Activated naive CD8-positive, alpha-beta T cell treated with anti-CD3 and anti-CD28 coated beads for 36 hours (primary cell): ENCODE measurements around the gene CNBD2. TPM values are rescaled to one million over a fixed set of nuclear protein-coding genes. Genes with fewer than 3 reads are reported as not detected.
"Not testable (repeated sequence)": the region's sequence is repeated elsewhere in the genome, so short reads cannot be mapped to it uniquely, and the experiment has no call there.

ENCODE experiments used
- DNase-seq: peaks from one replicate; pipeline ENCODE4 v3.0.0; 2021
- H3K27ac Mint-ChIP-seq: one replicate; pipeline ENCODE4 v1.8.0; 2022; ENCODE audit warnings: mild to moderate bottlenecking, moderate library complexity, mixed read lengths
- H3K27me3 Mint-ChIP-seq: one replicate; pipeline ENCODE4 v1.8.0; 2022; ENCODE audit warnings: mild to moderate bottlenecking, mixed read lengths
- H3K36me3 Mint-ChIP-seq: one replicate; pipeline ENCODE4 v1.8.0; 2021; ENCODE audit warnings: mild to moderate bottlenecking, mixed read lengths
- H3K4me1 Mint-ChIP-seq: one replicate; pipeline ENCODE4 v1.8.0; 2021; ENCODE audit warnings: mixed read lengths
- H3K4me3 Mint-ChIP-seq: one replicate; pipeline ENCODE4 v1.8.0; 2022; ENCODE audit warnings: mild to moderate bottlenecking, moderate library complexity, mixed read lengths
- H3K9me3 Mint-ChIP-seq: one replicate; pipeline ENCODE4 v1.8.0; 2022; ENCODE audit warnings: mixed read lengths
- total RNA-seq, 2 experiments: library from RNA; stranded (reverse); gene quantifications; one replicate each; pipeline ENCODE4 v1.2.3, GENCODE V29; 2021

The CNBD2 gene
- total RNA-seq, 2 experiments from 2014 or later, result 3.6 to 3.8 TPM

- Mint-ChIP-seq H3K4me3 (no peak overlapping the region), H3K27ac (no peak overlapping the region), H3K9me3 (no peaks in the 10 kb centered on the region), H3K27me3 (peaks cover 7% of the 10 kb centered on the region), H3K36me3 (no peaks in the 10 kb centered on the region), H3K4me1 (peaks cover 3% of the 10 kb centered on the region)
- DNase-seq, result no peak
These were observed 22.9 kb downstream of the CNBD2 start for GRCh38 chr20:35991142-35991771.

DNA sequence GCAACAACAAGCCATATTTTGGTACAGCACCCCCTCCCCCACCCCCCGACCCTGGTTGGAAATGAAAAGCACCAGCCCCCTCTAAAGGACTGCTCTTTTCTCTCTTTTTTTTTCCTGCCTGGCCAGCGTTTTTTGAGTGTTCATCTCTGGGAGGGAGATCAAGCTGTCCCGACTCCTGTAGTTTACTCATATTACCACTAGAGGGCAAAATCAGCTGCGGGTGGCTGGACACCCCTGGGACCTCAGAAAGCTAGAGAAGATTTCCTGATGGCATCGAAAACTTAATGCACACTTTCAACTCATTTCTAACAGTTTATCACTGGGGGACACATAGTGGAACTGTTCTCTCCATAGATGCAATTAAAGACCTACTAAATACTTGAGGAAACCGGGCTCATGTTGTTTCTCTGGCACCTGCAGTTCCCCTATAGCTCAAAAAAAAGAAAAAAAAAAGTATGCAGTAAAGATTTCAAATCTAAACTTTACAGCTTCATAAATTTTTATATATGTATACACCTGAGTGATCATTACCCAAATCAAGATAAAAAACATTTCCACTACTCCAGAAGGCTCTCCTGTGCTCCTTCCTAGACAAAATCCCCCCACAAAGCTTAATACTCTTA is 24.4 kb downstream of the CNBD2 start:
- peak; percentile 38 for DNase-seq
- peaks cover 7% of the 10 kb centered on the region for H3K27me3 Mint-ChIP-seq
- H3K9me3 Mint-ChIP-seq, result no peaks in the 10 kb centered on the region
- peak overlapping the region; percentile 35 for H3K4me3 Mint-ChIP-seq
- H3K27ac Mint-ChIP-seq, result no peak overlapping the region
- no peaks in the 10 kb centered on the region for H3K36me3 Mint-ChIP-seq
- H3K4me1 Mint-ChIP-seq, result peaks cover 3% of the 10 kb centered on the region

DNA sequence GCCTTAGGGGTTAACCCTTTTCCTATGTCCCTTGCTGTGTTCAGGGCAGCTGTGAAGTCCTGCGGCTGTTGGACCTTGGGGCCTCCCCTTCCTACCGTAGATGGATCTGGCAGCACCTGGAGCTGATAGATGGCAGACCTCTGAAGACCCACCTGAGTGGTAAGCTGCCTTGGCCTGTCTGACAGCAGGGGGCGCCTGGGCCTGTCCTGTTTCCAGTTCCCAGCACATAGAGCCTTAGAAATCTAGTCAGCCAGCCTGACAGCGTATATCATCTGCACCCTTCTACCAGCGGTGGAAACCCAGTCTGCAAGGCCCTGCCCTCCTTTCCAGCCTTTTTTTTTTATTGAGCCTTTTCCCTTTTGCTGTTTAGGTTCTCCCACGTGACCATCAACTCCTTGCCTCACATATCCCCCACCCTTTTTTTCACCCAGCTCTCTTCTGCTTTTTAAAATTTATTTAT is 26.6 kb downstream of the CNBD2 start:
- no peak overlapping the region for H3K27ac Mint-ChIP-seq
- no peak overlapping the region for H3K4me3 Mint-ChIP-seq
- no peaks in the 10 kb centered on the region for H3K36me3 Mint-ChIP-seq
- no peaks in the 10 kb centered on the region for H3K9me3 Mint-ChIP-seq
- H3K27me3 Mint-ChIP-seq, result no peaks in the 10 kb centered on the region
- peak; percentile 77 for DNase-seq
- H3K4me1 Mint-ChIP-seq, result peaks cover 3% of the 10 kb centered on the region

DNA sequence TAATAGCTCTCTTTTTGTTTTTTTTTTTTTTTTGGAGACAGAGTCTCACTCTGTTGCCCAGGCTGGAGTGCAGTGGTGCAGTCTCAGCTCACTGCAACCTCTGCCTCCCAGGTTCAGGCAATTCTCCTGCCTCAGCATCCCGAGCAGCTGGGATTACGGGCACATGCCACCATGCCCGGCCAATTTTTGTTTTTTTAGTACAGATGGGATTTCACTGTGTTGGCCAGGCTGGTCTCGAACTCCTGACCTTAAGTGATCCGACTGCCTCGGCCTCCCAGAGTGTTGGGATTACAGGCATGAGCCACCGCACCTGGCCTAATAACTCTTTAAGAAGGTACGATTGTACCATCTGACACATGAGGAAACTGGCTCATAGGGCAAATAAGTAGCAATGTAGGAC is 28.1 kb downstream of the CNBD2 start:
- not testable (repeated sequence) for H3K4me1 Mint-ChIP-seq, H3K36me3 Mint-ChIP-seq, H3K27me3 Mint-ChIP-seq, DNase-seq, H3K4me3 Mint-ChIP-seq, H3K9me3 Mint-ChIP-seq, H3K27ac Mint-ChIP-seq

DNA sequence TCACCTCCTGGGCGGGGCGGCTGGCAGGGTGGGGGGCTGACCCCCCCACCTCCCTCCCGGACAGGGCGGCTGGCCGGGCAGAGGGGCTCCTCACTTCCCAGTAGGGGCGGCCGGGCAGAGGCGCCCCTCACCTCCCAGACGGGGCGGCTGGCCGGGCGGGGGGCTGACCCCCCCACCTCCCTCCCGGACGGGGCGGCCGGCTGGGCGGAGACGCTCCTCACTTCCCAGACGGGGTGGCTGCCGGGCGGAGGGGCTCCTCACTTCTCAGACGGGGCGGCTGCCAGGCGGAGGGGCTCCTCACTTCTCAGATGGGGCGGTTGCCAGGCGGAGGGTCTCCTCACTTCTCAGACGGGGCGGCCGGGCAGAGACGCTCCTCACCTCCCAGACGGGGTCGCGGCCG is 32.9 kb downstream of the CNBD2 start:
- not testable (repeated sequence) for H3K27ac Mint-ChIP-seq, H3K4me3 Mint-ChIP-seq, H3K4me1 Mint-ChIP-seq, H3K36me3 Mint-ChIP-seq, DNase-seq, H3K27me3 Mint-ChIP-seq
- H3K9me3 Mint-ChIP-seq, result peaks cover 16% of the 10 kb centered on the region

DNA sequence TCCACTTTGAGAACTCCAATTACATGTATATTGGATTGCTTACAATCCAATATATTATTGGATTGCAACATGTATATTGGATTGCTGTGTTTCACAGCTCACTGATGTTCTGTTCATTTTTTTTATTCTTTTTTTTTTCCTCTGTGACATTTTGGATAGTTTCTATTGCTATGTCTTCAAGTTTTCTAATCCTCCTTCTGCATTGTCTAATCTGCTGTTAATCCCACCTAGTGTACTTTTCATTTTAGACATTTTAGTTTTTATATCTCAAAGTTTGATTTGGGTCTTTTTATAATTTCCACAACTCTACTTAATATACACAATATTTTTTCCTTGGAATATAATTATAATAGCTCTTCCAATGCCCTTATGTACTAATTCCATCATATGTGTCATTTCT is 34.5 kb downstream of the CNBD2 start:
- Mint-ChIP-seq H3K4me1 (no peaks in the 10 kb centered on the region), H3K36me3 (no peaks in the 10 kb centered on the region), H3K4me3 (no peak overlapping the region), H3K9me3 (peaks cover 16% of the 10 kb centered on the region), H3K27ac (no peak overlapping the region), H3K27me3 (no peaks in the 10 kb centered on the region)
- DNase-seq, result no peak

DNA sequence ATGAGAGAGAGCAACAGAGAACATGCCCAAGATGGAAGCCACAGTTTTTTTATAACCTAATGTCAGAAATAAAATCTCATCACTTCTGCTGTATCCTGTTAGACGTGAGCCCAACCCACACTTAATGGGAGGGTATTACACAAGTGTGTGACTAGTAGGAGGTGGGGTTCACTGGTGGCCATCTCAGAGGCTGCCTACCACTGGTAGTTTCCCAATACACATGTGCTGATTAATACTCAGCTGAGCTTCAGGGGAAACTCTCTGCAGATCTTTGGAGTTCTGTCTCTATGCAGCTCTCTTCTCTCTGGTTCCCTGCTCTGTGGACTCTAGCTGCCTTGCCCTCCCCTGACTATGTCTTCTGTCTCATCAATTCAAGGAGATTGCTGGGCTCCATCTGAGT is 35.7 kb downstream of the CNBD2 start:
- H3K27ac Mint-ChIP-seq, result no peak overlapping the region
- no peaks in the 10 kb centered on the region for H3K4me1 Mint-ChIP-seq
- peaks cover 16% of the 10 kb centered on the region for H3K9me3 Mint-ChIP-seq
- H3K27me3 Mint-ChIP-seq, result no peaks in the 10 kb centered on the region
- H3K4me3 Mint-ChIP-seq, result no peak overlapping the region
- no peak for DNase-seq
- no peaks in the 10 kb centered on the region for H3K36me3 Mint-ChIP-seq

GRCh38 chr20:36008461-36009035 is 40.2 kb downstream of the CNBD2 start:
- no peak for DNase-seq
- Mint-ChIP-seq H3K4me3 (no peak overlapping the region), H3K27ac (no peak overlapping the region), H3K27me3 (no peaks in the 10 kb centered on the region), H3K9me3 (peaks cover 6% of the 10 kb centered on the region), H3K36me3 (no peaks in the 10 kb centered on the region), H3K4me1 (no peaks in the 10 kb centered on the region)

DNA sequence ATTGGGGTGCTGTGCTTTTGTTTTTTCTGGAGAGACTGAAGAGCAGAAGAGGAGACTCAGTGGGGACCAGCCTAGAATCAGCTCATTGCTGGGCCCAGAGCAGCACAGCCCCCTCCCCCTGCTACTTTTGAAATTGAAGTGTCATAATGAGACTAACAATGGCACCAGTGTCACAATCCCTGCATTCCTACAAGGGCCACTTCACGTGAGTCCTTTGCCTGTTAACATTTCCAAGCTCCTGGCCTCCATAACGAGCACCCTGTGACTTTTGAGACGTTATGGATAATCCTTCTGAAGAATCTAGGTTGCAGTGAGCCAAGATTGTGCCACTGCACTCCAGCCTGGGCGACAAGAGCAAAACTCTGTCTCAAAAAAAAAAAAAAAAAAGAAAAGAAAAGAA is 41.7 kb downstream of the CNBD2 start:
- H3K27me3 Mint-ChIP-seq, result no peaks in the 10 kb centered on the region
- no peaks in the 10 kb centered on the region for H3K9me3 Mint-ChIP-seq
- H3K4me1 Mint-ChIP-seq, result no peaks in the 10 kb centered on the region
- no peak overlapping the region for H3K4me3 Mint-ChIP-seq
- H3K27ac Mint-ChIP-seq, result no peak overlapping the region
- H3K36me3 Mint-ChIP-seq, result no peaks in the 10 kb centered on the region
- no peak for DNase-seq

DNA sequence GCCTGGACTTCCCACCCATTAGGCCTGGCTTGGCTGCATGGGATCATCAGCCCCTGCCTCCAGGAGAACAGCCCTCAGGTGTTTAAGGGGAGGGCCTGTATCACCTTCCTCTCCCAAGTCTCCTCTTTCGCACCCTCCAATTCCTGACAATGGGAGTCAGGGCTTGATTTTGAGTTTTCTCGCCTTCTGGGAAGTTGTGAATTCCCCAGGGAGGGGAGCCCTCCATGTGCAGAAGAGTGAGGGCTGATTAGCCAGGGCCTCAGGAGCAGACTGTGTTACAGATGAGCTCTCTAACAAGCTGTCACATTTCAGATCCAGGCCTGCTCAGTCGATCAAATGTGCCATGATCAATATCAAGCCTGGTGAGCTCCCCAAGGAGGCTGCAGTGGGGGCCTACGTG is 42.4 kb downstream of the CNBD2 start:
- DNase-seq, result no peak
- H3K9me3 Mint-ChIP-seq, result no peaks in the 10 kb centered on the region
- H3K4me3 Mint-ChIP-seq, result no peak overlapping the region
- H3K27ac Mint-ChIP-seq, result no peak overlapping the region
- no peaks in the 10 kb centered on the region for H3K36me3 Mint-ChIP-seq
- H3K4me1 Mint-ChIP-seq, result no peaks in the 10 kb centered on the region
- H3K27me3 Mint-ChIP-seq, result no peaks in the 10 kb centered on the region

- Mint-ChIP-seq H3K9me3 (no peaks in the 10 kb centered on the region), H3K4me1 (no peaks in the 10 kb centered on the region), H3K36me3 (no peaks in the 10 kb centered on the region), H3K27ac (no peak overlapping the region), H3K4me3 (no peak overlapping the region), H3K27me3 (no peaks in the 10 kb centered on the region)
- DNase-seq, result no peak
These were observed 47.5 kb downstream of the CNBD2 start for GRCh38 chr20:36015806-36016403.

DNA sequence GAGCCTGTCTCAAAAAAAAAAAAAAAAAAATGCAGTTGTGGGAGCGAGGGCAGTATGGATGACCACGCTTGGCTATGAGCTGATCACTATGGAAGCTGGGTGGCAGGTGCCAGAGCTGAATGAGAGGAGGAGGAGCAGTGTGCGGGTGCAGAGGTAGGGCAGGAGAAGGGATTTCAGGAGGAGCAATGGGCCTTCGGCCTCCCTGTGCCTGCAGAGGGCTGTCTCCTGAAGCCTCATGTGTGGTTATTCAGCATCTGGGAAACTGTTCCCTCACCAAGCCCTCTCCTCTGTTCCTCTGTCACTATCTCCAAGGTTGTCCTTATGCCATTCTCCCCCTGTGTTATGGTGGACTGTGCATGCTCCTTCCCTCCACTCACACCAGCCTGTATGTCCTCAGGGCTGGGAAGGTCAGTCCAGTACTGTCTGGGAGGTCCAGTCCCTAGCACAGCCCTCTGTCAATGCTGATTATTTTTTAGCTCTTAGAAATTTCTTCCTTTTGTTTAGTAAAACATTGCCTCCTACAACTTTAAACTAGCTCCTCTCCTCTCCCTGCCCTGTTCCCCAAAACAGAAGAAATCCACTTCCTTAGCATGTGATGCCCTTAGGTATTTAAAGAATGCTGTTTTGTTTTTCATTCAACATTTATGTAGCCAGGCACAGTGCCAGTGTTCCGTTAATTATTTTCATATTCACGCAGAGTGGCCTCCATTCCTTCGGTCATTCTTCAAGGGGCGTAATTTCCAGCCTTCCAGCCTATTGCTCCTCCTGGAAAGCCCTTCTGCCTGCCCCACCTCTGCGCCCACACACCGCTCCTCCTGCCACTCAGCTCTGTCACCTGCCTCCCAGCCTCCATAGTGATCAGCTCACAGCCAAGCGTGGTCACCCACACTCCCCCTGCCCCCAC is 48.9 kb downstream of the CNBD2 start:
- H3K27me3 Mint-ChIP-seq, result no peaks in the 10 kb centered on the region
- no peaks in the 10 kb centered on the region for H3K9me3 Mint-ChIP-seq
- DNase-seq, result no peak
- H3K4me1 Mint-ChIP-seq, result no peaks in the 10 kb centered on the region
- H3K27ac Mint-ChIP-seq, result no peak overlapping the region
- H3K4me3 Mint-ChIP-seq, result no peak overlapping the region
- H3K36me3 Mint-ChIP-seq, result no peaks in the 10 kb centered on the region

GRCh38 chr20:36018208-36018988 is 50.0 kb downstream of the CNBD2 start:
- Mint-ChIP-seq H3K4me3 (no peak overlapping the region), H3K36me3 (no peaks in the 10 kb centered on the region), H3K27ac (no peak overlapping the region), H3K27me3 (no peaks in the 10 kb centered on the region), H3K4me1 (no peaks in the 10 kb centered on the region), H3K9me3 (no peaks in the 10 kb centered on the region)
- no peak for DNase-seq

- H3K27ac Mint-ChIP-seq, H3K4me3 Mint-ChIP-seq, H3K27me3 Mint-ChIP-seq, DNase-seq, H3K36me3 Mint-ChIP-seq, H3K9me3 Mint-ChIP-seq, H3K4me1 Mint-ChIP-seq: not testable (repeated sequence)
These were observed 57.7 kb downstream of the CNBD2 start for GRCh38 chr20:36026131-36026530.
